ENCODE data around the gene MYO1D.
"Not testable (repeated sequence)": the region's sequence is repeated elsewhere in the genome, so short reads cannot be mapped to it uniquely, and the experiment has no call there.

MYO1D gene

DNA sequence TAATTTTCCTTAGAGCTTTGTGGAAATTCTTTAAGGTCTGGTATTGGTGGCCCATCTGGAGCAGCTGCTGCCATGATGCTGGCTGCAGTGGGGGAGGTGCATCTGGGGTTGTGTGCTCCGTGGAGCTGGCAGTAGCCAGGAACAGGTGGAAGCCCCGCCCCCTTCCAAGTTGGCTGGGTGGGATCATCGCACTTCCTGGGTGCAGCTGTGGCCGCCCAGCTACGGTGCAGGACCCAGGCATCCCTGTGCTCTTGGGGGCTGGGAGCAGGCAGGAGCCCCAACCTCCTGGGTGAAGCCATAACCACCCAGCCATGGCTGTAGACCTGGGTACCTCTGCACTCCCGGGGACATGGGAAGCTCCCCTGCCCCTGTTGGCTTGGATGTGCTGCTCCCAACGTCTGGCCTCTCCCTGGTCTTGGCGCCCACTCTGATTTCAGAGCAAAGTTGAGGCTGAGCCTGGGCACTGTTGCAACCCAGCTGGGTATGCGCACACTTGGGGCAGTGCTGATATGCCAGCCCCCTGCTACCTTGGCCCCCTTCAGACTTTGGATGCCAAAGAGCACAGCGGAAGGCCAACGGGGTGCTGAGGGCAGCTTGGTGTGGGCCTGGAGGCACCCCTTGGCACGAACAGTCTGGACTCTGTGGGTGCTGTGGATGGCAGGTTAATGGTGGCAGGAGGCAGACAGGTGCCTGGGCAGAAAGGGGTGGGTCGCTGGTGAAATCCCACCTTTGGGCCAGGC is 145.2 kb downstream of the MYO1D start:
- DNase-seq (ENCODE audit: low read depth in 2 of 2), result no peak

DNA sequence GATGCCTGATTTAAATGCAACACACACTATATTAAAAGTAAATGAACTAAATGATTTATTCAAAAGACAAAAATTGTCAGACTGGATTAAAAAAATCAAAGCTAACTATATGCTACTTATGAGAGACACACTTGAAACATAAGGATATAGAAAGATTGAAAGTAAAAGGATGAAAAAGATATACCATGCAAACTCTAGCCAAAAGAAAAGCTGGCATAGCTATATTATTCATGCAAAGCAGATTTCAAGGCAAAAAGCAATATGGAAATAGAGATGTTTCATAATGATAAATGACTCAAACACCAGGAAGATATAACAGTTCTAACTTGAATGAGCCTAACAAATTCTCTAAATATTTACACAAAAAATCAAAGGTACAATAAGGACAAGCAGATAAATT is 149.2 kb downstream of the MYO1D start:
- no peak for DNase-seq (ENCODE audit: low read depth in 2 of 2)

DNA sequence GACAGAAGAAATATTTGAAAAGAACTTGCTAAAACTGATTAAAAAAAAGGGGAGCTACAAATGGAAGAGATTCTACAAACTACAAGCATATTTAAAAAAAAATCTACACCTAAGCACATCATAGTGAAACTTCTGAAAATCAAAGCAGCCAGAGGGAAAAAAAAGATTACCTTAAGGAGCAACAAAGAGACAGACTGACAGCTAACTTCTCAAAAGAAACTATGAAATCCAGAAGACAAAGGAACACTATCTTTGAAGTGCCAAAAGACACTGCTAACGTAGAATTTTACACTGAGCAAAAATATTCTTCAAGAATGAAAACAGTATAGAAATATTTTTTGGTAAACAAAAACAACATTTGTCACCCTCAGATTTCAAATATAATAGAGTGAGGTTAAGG is 151.2 kb downstream of the MYO1D start:
- DNase-seq (ENCODE audit: low read depth in 2 of 2), result no peak

- no peak for DNase-seq (ENCODE audit: low read depth in 2 of 2)
Observed at GRCh38 chr17:32723310-32723955, 153.5 kb downstream of the MYO1D start.

DNA sequence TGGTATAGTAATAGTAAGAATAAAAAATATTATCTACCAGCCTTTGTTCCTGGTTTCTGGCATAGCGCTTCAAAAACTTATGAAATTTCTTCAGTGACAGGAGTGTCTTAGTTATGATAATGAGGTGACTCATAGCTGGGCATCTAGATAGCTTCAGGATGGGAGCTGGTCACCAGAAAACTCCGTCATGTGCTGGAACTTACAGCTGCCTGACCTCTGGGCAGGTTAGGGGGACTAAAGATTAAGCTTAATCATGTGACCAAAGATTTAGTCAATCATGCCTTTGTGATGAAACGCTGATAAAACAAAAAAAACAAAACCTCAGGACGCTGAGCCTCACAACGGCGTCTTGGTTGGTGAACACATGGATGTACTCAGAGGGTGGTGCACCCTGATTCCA is 154.2 kb downstream of the MYO1D start:
- DNase-seq (ENCODE audit: low read depth in 2 of 2), result no peak

- DNase-seq (ENCODE audit: low read depth in 2 of 2), result no peak
Observed at GRCh38 chr17:32720671-32721070, 156.3 kb downstream of the MYO1D start.

GRCh38 chr17:32719689-32720088 is 157.2 kb downstream of the MYO1D start:
- DNase-seq (ENCODE audit: low read depth in 2 of 2), result no peak

GRCh38 chr17:32714922-32715321 is 162.0 kb downstream of the MYO1D start:
- DNase-seq (ENCODE audit: low read depth in 2 of 2), result not testable (repeated sequence)

DNA sequence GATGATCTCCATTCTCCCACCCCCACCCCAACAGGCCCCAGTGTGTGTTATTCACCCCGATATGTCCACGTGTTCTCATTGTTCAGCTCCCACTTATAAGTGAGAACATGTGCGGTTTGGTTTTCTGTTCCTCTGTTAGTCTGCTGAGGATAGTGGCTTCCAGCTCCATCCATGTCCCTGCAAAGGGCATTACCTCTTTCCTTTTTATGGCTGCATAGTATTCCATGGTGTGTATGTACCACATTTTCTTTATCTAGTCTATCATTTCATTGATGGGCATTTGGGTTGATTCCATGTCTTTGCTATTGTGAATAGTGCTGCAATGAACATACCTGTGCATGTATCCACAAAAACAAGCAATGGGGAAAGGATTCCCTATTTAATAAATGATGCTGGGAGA is 162.7 kb downstream of the MYO1D start:
- not testable (repeated sequence) for DNase-seq (ENCODE audit: low read depth in 2 of 2)

DNA sequence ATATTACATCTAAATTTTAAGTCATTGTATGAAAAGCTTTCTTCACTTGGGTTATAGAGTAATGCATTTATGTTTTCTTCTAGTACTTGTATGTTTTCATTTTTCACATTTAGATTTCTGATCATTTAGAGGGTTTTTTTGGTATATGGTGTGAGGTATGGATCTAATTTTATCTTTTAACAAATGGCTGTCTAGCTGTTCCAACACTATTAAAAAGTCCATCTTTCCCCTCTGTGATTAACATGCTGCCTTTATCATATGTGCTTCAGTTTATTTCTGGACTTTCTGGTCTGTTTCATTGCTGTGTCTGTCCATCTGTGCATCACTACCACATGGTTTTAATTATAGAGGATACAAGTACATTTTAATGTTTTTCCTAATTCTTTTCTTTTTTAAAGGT is 163.8 kb downstream of the MYO1D start:
- no peak for DNase-seq (ENCODE audit: low read depth in 2 of 2)

GRCh38 chr17:32709562-32709961 is 167.4 kb downstream of the MYO1D start:
- DNase-seq (ENCODE audit: low read depth in 2 of 2), result no peak

GRCh38 chr17:32701871-32702270 is 175.1 kb downstream of the MYO1D start:
- DNase-seq (ENCODE audit: low read depth in 2 of 2), result no peak

GRCh38 chr17:32699247-32699646 is 177.7 kb downstream of the MYO1D start:
- no peak for DNase-seq (ENCODE audit: low read depth in 2 of 2)

DNA sequence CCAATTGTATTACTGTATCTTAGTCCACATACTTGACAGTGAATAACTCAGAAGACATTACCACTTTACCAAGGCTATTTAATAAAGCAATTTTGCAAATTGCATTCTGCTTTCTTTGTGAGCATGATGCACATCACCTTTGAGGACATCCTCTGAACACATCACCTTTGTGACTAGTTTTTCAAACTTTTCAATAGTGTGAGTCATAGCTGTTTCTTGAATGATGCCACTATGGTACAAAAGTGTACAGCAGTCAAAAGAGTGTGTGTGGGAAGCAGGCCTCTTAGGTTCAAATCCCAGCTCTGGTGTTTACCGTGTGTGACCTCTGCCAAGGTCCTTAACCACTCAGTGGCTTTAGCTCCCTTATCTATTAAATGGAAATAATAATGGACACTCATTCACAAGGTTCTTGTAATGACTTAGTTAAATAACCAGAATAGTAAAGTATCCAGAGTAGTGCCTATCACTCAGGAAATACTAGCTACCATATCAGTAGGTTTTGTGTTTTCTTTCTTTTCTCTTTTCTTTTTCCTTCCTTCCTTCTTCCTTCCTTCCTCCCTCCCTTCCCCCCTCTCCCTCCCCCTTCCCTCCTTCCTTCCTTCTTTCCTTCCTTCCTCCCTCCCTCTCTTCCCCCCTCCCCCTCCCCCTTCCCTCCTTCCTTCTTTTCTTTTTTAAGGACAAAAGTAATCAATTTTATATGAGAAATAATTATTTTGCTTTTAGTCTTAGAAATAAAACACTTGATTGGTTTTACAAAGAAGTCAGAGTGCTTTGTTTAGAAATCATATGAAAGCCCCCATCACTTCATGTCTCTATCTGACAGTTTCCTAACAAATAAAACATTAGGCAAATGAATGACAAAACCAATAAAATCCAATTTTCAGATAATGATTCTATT is 178.9 kb downstream of the MYO1D start:
- no peak for DNase-seq (ENCODE audit: low read depth in 2 of 2)

DNA sequence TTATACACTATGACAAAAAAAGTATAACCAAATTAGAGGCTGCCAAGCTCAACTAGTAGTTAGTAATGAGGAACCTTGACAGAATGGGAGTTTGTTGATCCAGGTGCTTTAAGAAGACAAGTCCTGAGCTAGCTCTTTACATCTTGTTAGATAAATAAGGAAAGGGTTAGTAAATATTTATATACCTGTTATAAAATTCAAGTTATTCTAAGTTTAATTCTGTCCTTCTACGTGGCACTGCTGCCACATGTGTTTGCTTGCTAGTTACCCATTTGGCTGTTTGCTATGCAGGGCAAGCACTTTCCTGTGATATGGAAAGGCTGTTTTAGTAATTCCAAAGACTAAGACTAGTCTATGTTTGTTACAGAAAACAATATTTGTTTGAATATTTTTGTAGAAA is 180.5 kb downstream of the MYO1D start:
- DNase-seq (ENCODE audit: low read depth in 2 of 2), result no peak

GRCh38 chr17:32695864-32696263 is 181.1 kb downstream of the MYO1D start:
- DNase-seq (ENCODE audit: low read depth in 2 of 2), result no peak

DNA sequence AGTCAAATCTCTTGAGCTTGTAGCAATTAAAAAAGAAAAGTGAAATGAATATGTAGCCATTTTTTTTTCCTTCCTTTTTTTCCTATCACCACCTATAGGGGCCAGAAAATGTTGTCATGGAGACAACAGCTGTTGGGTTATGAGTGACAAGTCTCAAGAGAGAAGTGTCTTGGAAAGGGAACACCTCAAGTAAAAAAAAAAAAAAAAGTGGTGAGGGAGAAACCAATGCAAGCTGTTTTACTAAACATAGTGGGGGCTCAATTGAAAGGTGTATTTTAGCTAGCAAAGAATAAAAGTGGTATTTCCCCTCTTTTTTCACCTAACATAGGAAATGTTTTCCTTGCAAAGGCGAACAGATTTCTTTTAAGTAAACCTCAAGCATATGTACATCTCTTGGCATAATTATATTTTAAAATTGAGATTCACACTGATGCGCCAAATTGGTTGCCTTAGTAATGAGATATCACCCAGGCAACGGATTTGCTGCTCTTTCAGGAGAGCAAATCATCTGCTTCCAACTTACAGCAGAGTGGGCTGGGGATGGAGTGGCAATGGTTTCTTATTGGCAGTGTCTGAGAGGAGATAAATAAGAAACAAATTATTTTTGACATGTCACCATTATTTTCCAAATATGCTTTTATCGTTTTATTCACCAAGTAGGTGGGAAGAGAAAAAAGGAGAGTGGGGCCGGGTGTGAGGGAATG is 183.6 kb downstream of the MYO1D start:
- no peak for DNase-seq (ENCODE audit: low read depth in 2 of 2)

DNA sequence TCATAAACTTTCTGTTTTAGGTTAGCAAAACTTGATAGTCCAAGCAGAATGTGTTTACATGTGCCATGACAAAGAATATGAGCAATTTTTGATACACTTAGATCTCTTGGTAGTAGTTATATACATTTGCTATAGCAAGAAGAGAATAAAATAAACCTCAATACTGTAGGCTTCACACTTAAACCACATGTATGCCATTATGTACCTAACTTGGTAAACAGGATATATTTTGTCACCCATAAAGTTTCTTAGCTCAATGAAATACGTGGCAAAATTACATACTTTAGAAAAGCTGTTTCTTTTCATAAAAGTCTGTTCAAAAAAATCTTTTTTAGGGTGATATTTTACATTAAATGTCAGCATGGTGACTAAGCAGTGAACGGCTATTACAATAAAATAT is 184.7 kb downstream of the MYO1D start:
- DNase-seq (ENCODE audit: low read depth in 2 of 2), result no peak

GRCh38 chr17:32689348-32689747 is 187.6 kb downstream of the MYO1D start:
- no peak for DNase-seq (ENCODE audit: low read depth in 2 of 2)

- DNase-seq (ENCODE audit: low read depth in 2 of 2), result no peak
Observed at GRCh38 chr17:32688221-32688620, 188.7 kb downstream of the MYO1D start.

DNA sequence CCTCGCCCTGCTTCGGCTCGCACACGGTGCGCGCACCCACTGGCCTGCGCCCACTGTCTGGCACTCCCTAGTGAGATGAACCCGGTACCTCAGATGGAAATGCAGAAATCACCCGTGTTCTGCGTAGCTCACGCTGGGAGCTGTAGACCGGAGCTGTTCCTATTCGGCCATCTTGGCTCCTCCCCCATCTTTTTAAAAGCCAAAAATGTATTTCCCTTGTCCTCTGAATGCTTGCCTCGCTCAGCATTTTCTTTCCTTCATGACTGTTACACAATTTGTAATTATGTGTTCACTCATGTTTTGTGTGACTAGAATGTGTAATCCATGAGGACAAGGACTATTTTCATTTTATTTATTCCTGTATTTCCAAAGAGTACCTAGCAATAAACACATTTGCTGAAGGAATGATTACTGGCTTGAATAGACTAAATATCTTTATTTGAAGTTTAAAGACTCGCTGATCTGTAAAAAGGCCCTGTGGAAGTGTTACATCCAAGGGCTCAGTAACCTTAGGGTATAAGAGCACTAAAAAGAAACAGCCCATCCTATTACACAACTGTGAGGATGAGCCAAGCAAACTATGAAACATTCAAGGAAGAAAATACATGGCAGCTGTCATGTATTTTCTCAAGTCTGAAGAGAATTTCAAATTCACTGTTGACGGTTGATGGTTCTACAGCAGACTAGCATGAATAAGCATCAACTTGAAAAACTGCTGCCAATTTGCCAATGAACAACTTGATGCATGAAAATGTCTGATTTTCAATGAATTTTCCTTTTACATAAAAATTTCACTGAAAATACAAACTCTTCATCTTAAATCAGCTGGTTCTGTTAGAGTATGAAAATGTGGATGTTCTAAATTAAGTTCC is 192.6 kb downstream of the MYO1D start:
- DNase-seq (ENCODE audit: low read depth in 2 of 2), result no peak

All from stimulated activated CD4-positive, alpha-beta T cell treated with anti-CD3 and anti-CD28 coated beads, Interleukin-15, amount 100 ng/mL, for 48 hours (primary cell).